GM18499 (cell line): ENCODE results near the gene MIA3.
"Not testable (repeated sequence)": the region's sequence is repeated elsewhere in the genome, so short reads cannot be mapped to it uniquely, and the experiment has no call there.

Experiments
- ATAC-seq: cut with Tn5 transposase; IDR thresholded peaks from one replicate; pipeline ENCODE4 v1.9.1; 2021; ENCODE audit warnings: moderate number of reproducible peaks; ENCODE audit not compliant: insufficient read depth, unreplicated experiment

MIA3 gene

DNA sequence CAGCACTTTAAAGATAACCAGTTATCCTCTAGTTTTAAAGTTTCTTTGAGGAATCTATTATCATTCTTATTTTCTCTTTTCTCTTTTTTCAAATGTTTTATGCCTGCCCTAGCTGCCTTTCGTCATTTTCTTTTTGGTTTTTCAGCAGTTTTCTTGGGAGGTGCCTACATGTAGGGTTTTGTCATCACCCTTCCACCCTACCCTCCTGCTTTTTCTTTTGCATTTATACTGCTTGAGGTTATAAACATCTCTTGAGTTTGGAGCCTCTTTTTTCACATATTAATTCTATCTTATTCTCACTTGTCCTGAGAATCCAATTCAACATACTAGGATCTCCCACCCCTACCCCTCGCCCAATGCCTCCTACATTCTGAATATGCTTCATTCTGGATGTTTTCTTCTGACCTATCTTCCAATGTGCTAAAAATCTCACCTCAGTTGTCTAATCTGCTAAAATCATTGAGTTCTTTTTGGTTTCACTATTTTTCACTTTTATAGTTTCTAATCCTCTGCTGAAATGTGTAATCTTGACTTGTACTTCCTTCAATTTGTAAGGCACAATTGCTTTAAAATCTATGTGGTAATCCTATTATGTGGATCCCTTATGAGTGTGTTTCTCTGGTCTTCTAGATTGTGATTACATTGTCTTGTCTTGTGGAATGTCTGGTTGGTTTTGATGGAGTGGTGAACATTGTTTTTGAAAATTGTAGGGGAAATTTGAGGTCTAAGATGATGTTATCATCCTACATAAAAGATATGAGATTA, 38.7 kb downstream of the MIA3 start:
- ATAC-seq = no peak

DNA sequence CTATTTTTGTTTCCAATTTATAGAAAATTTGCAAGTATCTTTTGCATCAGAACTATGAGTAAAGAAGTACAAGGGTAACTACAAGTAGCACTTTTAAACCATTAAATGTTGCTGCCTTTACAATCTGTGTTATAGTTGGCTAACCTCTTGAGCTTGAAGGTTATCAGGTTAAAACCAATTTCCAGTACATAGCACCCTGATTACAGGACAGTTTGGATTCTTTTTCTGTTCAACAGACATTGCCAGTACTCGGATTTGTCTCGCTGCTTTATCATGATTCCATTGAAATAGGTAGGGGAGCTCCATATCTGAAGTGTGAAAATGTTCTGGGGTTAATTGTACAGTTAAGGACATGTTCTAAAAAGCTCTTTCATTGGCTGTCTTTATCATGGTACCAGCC, 40.0 kb downstream of the MIA3 start:
- ATAC-seq = no peak

DNA sequence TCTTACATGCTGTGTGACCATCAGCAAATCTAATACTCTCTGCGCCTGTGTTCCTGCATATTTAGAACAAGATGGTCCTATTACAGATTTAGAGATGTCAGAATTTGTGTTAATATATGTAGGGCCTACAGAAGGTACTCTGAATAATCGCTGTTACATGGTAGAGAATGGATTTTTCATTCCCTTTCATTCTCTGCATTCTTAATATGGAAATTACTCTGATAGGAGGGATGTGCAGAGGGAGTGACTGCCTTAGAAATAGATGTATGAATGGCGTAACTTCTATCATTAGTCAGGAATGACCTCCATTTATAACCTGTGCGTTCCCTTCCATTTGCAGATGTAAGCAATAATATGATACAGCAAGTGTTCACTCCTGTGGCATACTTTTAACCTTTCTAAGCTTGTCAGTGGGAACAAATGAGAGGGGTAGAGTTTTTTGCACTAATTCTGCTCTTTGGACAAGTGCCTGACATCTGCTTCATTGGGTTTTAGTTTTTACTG, 45.6 kb downstream of the MIA3 start:
- ATAC-seq = no peak

DNA sequence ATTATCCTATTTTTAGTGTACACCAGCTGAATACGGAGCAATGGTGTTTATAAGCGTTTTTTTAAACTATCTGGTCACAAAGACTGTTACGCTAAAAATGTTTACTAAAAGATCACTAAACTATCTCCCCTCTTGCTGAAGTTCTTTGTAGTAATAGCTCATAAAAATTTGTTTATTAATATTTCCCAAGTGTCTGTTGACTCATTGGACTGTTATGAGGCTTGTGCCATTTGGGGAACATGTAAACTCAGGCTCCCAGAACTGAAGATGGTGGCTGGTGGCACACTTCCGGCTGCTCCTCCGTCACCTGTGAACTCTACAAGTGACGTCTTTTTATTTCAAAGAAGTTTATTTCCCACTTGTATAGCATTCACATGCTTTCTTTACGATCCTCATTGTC, 48.1 kb downstream of the MIA3 start:
- ATAC-seq = no peak

DNA sequence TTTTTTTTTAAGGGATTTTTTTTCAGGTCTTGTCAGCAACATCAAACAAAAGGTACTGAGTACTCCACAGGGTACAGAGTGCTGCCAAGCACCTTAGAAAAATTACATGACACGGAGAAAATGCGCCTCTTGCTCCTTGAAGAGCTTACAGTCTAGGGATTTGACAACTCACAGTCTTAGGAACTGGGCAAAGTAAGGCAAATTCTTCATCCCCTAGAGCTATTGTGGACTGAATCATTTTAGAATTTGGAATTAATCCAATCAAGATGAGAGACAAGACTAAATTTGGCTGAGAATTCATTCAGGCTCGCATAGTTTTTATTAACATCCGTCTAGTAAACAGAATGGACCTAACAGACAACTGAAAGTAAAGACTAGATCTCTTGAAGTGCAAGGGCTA, 50.3 kb downstream of the MIA3 start:
- ATAC-seq = not testable (repeated sequence)

DNA sequence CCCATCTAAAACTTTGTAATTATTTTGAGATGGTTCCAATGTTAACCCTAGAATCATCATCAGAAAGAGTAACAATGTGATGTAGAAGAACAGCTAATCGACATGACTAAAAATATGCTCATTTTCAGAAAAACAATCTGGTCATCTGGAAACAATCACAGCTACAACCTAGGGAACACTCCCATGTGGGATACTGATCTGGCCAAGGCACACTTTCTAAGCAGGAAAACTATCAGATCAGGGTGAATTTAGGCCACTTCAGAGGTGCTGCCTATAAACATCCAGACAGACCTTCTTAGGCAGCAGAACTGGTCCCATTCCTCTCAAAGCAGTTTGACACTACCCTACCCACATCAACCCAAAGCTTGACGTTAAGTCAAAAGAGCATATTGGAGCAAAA, 51.2 kb downstream of the MIA3 start:
- ATAC-seq = not testable (repeated sequence)

DNA sequence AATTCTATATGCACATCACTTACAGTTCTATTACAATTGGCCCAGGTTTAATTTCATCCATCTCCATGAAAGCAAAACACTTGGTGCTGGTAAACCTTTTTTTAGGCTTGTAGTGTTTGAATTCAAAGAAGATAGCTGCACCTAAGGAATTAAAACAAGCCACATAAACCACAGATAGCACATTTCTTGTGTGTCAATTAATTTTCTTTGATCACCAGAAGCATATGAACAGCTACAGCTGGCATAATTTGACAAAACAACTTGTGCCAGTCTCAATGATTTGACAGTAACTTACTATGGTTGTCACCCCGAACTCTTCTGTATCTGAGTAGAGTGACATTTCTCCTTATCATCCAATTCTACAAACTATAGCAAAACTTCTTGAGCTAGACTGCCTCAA, 52.2 kb downstream of the MIA3 start:
- no peak for ATAC-seq

DNA sequence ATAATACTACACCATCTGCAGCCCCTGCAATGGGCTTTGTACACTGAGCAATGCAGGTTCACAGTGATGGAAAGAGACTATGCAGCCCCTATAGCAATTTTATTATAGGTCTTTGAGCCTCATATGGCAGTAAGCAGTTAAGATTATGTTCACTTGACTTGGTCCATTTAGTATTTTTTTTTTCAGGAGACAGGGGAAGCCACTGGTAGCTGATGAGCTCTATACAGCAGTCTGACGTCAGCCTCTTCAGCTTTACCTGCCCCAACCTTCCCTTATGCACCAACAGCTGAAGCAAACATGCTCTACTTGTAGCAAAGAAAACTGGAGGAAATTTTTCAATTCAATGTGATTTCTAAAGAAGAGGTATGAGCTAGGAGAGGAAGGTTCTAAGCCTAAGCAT, 62.2 kb downstream of the MIA3 start:
- ATAC-seq = no peak

DNA sequence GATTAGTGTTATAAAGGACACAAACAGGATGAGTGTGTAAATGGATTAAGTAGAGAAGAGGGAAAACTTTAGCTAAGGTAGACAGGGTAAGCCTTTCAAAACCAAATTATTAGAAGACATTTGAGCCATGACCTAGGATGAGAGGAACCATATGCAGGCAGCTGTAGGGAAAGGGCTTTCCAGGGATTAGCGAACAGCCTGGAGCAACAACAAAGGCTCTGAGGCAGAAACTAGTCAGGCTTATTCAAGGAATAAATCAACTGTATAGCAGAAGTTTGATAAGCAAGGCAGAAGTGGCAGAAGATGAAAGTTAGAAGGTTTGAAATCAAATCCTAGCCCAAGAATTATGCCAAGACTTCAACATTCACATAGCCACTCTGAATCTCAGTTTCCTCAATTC, 73.1 kb downstream of the MIA3 start:
- ATAC-seq = no peak

DNA sequence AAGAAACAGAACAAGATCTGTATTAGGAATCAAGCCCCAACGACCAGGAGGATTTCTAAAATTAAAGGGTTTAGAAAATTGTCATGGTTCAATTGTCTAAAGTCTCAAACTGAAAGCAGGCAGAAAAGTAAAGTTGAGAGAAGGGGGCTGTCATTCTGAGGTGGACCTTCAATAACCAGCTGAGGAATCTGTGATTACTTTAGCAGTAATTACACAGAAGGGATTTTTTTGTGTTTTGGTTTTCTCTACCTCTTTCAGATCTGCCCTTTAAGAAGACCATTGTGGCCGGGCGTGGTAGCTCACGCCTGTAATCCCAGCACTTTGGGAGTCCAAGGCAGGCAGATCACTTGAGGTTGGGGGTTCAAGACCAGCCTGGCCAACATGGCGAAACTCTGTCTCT, 77.0 kb downstream of the MIA3 start:
- no peak for ATAC-seq

DNA sequence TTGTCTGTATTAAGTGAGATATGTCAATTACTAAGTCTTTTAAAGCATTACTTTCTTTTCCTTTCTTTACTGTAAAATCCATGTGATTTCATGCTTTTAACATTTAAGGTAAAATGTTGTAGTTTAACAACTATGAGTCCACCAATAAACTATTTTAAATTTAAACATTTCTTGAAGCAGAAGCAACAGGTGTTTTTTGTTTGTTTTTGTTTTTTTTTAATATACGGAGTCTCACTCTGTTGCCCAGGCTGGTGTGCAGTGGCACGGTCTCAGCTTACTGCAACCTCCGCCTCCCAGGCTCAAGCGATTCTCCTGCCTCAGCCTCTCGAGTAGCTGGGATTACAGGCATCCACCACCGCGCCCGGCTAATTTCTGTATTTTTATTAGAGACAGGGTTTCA, 78.8 kb downstream of the MIA3 start:
- ATAC-seq = no peak

DNA sequence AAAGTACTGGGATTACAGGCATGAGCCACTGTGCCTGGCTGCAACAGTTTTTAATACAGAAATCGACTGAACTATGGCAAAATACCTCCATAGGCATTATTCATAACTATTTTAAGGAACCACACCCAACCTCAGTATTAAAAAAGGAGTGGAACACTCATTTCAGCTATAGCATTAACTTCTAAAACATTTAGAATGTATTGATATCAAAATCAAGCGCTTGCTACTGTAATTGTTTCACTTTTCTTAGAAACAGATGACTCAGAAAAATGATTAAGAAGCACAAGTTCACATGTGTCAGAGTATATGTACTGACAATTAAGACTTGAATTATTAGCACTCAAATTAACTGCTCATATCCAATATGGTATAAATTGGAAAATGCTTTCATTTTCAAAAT, 79.3 kb downstream of the MIA3 start:
- ATAC-seq = no peak

DNA sequence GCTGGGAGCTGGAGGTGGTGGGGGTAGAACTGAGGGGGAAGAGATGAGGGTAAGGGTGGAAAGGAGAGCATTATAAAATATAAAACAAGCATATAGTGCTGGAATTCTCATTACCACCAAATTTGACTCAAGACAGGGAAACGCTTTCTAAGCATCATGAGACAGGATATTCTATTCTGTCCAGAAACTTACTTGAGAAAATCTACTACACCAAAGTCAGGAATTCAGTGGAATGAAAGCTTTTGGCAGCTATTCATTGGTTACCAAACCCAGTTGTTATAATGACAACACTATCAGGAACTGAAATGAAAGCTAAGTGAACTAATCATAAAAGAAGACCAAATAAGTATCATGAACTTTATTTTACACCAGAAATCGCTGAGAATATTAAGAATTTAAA, 79.9 kb downstream of the MIA3 start:
- ATAC-seq = no peak

DNA sequence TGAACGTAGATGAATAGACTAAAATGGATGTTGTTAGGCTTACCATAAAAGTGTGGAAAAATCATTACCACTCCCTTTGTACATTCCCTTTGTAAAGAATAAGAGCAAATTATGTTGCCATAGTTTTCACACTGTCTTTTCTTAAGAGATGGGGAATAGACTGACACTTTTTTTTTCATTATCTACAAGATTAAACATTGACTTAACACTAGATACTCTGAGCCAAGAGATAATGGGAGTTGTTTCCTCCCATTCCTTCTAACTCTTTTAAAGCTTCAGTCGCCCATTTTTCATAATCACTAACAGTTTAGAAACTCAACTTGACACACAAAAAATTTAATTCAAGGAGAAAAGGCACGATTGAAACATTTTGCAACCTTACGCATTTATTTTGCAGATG, 84.3 kb downstream of the MIA3 start:
- ATAC-seq = no peak

DNA sequence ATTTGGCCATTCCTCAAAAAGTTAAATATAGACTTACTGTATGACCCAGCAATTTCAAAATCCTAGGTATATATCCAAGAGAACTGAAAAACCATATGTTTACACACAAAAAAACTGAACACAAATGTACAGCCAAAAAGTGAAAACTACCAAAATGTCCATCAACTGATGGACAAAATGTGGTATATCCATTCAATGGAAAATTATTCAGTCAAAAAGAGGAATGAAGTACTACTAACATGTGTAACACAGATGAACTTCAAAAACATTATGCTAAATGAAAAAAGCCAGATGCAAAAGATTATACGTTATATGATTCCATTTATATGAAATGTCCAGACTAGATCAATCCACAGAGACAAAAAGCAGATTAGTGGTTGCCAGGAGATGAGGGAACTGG, 86.4 kb downstream of the MIA3 start:
- no peak for ATAC-seq

DNA sequence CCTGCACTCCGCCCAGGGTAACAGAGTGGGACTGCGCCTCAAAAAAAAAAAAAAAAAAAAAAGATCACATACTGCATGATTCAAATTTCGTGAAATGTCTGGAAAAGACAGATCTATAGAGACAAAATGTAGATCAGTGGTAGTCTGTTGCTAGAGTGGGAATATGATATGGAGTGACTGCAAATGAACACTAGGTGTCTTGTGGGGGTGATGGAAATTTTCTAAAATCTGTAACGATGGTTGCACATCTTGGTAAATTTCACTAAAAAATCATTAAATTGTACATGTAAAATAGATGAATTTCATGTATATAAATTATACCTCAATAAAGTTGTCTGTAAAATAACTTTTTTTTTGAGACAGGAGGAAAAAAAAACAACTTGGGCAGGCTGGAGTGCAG, 88.9 kb downstream of the MIA3 start:
- ATAC-seq = no peak

DNA sequence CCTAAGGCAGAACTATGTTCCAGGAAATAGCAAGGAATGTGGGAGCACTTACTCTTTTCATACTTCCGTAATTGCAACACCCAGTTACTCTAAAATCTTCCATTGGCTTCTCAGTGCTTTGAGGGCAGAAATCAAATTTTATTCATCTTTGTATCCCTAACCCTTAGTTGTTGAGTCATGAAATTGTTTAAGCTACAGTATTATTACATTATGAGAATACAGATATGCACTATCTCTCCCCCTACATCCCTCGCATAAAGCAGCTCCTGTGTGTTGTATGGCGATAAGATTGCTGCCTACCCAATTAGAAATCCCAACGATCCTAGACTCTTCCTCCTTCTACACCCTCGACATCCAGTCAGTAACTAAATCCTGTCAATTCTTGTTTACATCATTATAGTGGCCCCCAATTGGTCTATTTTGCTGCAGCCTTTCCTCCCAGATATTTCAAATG, 91.8 kb downstream of the MIA3 start:
- ATAC-seq = no peak

DNA sequence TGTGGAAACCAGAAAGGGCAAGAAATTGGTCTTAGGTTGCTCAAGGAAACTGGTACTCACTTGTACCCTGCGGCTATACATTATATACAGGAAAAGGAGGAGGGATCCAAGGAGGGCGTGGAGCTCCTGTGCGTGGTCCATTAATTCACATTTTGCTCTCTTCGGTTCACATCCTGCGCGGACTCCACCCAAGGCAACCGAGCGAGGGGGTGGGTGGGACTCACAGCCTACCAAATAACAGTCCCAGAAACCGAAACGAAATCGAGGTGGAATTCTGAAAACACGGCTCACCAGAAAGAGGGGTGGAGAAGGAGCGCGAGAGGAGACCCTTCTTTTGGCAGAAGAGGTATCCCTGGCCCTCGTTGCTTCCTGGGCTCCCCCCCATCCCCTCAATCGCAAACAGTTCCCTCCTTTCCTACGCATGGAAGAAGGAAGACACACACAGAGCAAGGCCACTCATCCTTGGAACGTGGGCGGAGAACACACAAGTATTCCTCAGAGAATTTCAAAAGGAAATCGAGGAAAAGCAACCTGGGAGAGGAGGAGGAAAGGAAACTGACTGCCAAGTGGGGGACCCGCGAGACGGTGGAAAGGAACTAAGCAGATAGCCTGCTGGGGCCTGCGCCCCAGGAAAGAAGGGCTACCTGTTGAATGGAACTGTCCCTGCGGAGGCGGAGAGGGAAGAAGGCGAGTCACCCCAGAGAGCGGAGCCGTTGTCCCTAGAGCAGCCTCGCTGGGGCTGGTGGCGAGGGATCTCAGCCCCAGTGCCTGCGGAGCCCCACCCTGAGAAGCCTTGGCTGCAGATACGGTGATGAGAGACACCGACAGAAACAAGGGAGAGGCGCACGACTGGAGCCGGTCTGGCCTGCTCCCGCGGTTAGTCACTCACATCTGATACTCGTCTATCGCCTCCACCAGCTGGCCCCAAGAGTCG, 93.7 kb downstream of the MIA3 start:
- peak; percentile 15 for ATAC-seq

DNA sequence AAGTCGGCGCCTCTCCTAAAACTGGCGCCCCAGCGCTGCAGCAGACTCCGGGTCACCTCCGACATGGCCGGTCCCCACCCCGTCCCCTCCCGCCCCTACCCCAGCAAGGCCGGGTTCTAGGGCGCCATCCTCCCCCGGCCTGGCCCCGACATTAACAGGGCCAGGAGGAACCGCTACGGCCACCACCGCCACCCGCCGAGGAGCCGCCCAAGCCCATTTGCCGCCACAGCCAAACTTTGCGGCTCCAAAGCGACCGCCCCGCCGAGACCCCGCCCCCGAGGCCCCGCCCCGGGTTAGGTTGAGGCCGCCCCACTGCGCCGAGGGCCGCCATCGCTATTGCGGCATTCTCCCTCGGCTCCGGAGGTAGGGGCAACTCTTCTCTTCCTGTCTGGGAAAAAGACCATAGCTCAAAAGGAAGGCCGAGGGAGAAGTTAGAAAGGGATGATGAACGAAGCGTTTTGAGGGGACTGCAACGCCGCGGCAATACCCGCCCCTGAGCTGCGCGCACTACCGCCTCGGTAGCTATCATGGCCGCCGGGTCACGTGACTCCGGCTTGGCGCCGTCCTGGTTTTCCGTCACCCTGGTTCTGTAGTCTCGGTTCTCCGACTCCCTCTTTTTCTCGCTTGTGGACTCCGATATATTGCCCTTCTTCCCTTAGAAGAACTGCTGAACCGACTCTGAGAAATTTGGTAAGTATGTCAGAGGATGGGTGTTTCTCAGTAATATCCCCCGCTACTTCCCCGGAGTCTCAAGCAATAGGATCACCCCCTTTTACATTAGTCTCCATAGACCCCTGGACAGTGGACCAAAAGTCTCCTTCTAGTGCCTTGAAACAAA, 94.6 kb downstream of the MIA3 start, which contains the start of the genes AIDA and BROX:
TSS of gene AIDA (minus strand) at position 239 of the 838 bp plus-strand sequence. CDS start at position 65, 174 bp downstream.
TSS of gene BROX (plus strand) at position 312 of the 838 bp plus-strand sequence. CDS start 3,136 bp downstream, outside the sequence.
- ATAC-seq = peak; percentile 61
